ENCODE results near the gene KLF14.
"Not testable (repeated sequence)": the region's sequence is repeated elsewhere in the genome, so short reads cannot be mapped to it uniquely, and the experiment has no call there.

KLF14 gene

GRCh38 chr7:130719541-130719940, 14.5 kb downstream of the KLF14 start:
- DNase-seq (ENCODE audit: low read depth), result no peak

- no peak for DNase-seq (ENCODE audit: low read depth)
These were observed 21.6 kb downstream of the KLF14 start for GRCh38 chr7:130712416-130712815.

- no peak for DNase-seq (ENCODE audit: low read depth)
These were observed 25.2 kb downstream of the KLF14 start for GRCh38 chr7:130708766-130709165.

GRCh38 chr7:130708001-130708400, 26.0 kb downstream of the KLF14 start:
- DNase-seq (ENCODE audit: low read depth), result no peak

GRCh38 chr7:130703851-130704250, 30.2 kb downstream of the KLF14 start:
- no peak for DNase-seq (ENCODE audit: low read depth)

GRCh38 chr7:130701650-130702049, 32.4 kb downstream of the KLF14 start:
- DNase-seq (ENCODE audit: low read depth), result no peak

- no peak for DNase-seq (ENCODE audit: low read depth)
These were observed 33.2 kb downstream of the KLF14 start for GRCh38 chr7:130700760-130701159.

GRCh38 chr7:130699686-130700085, 34.3 kb downstream of the KLF14 start:
- no peak for DNase-seq (ENCODE audit: low read depth)

GRCh38 chr7:130697820-130698219, 36.2 kb downstream of the KLF14 start:
- DNase-seq (ENCODE audit: low read depth), result no peak

GRCh38 chr7:130695840-130696239, 38.2 kb downstream of the KLF14 start:
- peak; percentile 39 for DNase-seq (ENCODE audit: low read depth)

- not testable (repeated sequence) for DNase-seq (ENCODE audit: low read depth)
These were observed 41.6 kb downstream of the KLF14 start for GRCh38 chr7:130692396-130692795.

- DNase-seq (ENCODE audit: low read depth), result no peak
These were observed 44.3 kb downstream of the KLF14 start for GRCh38 chr7:130689683-130690082.

- no peak for DNase-seq (ENCODE audit: low read depth)
These were observed 51.0 kb downstream of the KLF14 start for GRCh38 chr7:130683026-130683425.
